Endothelial cell of hepatic sinusoid (primary cell): Measurements from ENCODE around the gene CAST.

Experiments
- in situ Hi-C: cut with HindIII; loops from 2 replicates; pipeline ENCODE4 v1.10.0; 2017; ENCODE audit warnings: low sequenced_read_pairs

The CAST gene

DNA sequence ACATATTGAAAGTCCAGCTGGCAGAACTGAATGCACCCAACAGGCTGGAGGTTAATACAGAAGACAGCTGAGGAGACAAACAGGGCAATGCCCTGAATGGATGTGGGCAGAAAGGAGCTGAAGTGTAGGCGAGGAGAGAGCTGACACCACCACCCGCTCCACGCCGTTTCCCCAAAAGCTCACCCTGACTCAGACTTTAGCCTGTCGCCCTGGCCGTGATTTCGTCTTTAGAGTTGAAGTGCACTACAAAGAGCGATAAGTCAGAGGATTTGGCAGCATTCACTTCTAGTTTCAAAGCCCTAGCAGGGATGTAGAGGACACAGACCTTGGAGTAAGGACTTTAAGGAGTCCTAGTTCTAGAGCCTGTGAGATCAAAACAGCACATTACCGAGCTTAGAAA is 147.7 kb downstream of the CAST start:
- in situ Hi-C loops, result no loop called here

DNA sequence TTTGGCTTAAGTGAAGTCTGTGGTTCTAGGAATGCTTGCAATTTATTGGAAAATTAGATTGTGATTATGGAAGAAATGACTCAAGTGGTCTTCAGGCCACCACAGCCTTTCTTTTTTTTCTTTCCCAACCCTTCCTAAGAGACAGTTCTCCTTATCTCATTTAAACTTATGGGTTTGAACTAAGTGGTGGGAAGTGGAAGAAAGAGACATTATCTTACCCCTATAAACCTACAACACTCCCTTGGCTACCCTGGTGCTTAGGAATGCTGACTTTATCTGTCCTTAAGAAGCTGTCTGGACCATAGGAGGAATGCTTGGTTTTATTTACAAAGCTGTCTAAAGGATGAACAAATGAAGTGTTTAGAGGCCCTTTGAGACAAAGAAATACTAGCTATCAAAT is 150.7 kb downstream of the CAST start:
- in situ Hi-C loops, result no loop called here

DNA sequence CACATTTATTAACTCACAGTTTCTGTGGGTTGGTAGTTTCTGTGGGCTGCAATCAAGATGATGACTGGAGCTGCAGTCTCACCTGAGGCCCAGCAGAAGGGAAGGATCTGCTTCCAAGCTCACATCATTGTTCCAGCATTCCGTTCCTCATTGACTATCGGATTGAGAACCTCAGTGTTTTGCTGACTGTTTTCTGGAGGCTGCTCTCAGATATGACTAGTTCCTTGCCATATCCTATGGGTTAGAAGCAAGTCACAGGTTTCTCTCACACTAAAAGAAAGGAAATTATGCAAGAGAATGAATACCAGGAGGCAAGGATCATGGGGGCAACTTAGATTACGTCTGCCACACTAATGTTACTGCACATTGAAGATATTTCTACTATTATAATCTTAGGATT is 151.9 kb downstream of the CAST start:
- in situ Hi-C loops, result no loop called here

DNA sequence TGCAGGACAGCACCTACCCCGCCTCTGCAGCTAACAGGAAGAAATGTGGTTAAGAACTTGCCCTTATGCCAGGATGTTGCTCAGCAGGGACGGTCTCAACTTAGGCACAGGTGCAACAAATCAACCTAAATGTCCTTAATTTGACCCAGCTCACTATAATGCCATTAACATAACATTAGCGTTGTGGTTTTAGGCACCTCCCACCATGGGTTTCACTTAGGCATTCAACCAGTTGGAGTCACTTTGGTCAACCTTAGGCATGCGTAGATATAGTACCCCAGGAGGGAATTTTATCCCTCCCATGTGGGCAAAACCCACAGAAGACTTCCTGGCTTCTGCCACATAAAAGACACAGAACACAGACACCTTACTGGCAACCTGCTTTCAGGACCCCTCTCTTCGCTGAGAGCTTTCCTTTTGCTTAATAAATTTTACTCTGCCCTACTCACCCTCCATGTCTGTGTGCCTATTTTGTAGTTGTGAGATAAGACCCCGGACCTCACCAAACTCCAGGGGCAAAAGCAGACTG is 154.3 kb downstream of the CAST start:
- in situ Hi-C loops, result no loop called here

DNA sequence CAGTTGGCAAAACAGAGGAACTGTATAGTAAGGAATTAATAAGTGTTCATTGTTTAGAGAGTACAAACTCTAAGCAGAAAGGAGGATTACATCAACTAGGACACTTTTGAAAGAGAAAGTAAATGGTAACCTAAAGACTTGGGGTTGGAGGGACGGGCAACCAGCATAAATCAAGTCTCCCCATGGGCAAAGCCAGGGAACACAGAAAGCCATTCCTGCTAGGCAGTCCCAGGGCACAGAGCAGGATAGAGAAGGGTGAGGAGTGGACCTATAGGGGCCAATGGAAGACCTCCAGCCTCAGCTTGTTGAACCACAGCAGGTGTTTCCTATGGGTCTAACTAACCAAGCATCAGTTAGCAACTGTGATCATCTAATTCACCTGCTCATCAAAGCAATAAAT is 154.8 kb downstream of the CAST start:
- in situ Hi-C loops, result no loop called here

DNA sequence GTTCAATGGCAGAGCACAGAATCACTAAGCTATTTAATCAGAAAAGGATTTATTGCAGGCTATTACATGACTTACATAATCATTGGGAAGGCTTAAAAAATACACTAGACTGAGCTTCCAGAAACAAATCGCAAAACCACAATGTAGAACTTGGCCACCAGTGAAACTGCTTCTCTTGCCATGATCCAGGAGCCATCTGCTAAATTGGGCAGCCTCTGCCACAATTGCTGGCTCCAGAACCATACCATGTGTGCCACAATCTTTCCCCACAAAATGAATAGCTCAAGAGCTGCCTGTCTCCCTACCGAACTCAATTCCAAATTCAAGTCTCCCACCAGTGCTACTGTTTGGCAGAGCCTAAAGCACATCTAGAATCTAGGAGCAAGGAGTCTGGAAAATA is 155.3 kb downstream of the CAST start:
- in situ Hi-C loops, result no loop called here

DNA sequence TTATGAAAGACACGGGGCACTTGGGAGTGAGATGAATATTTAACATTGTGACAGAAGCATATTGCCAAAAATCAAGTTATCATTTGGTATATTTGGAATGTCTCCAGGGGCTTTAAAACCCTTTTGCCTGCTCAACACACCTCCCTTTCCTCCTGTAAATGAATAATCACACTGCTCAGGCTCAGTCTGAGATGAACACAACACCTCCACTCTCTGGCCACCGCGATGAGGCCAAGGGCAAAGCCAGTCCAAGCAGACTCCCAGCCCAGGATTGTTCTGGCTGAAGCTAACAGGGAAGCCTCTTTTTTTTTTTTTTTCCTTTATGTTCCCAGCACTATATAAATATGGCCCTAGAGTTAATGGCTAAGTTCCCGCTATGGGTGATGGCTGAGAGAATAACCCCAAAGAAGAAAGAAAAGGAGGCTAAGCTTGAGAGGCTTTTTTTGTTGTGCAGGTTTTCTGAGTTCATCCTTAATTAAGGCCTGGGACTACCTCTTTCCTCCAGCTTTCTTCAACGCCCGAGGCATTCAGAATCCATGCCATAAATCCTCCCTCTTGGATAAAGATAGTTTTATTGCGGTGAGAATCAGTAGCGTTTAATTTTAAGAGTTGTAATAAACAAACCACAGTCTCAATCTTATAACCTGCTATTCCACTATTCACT is 156.1 kb downstream of the CAST start:
- in situ Hi-C loops, result no loop called here

DNA sequence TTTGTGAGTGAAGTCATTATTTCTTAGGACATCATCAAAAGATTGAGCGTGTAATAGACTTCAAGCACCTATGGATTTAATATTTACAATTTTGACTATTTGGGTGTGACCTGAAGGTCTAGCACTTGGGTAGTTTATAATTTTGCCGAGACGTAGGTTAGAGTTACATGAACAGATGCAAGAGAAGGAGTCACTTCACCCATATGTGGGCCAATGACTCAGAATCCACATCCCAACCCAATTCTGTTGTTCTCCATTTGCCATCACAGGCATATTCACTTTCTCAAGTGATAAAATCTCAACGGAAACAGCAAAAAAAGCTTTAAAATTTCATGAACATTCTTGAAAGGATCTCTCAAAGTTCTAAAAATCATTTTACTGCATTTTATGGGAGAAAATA is 157.6 kb downstream of the CAST start:
- in situ Hi-C loops, result no loop called here

DNA sequence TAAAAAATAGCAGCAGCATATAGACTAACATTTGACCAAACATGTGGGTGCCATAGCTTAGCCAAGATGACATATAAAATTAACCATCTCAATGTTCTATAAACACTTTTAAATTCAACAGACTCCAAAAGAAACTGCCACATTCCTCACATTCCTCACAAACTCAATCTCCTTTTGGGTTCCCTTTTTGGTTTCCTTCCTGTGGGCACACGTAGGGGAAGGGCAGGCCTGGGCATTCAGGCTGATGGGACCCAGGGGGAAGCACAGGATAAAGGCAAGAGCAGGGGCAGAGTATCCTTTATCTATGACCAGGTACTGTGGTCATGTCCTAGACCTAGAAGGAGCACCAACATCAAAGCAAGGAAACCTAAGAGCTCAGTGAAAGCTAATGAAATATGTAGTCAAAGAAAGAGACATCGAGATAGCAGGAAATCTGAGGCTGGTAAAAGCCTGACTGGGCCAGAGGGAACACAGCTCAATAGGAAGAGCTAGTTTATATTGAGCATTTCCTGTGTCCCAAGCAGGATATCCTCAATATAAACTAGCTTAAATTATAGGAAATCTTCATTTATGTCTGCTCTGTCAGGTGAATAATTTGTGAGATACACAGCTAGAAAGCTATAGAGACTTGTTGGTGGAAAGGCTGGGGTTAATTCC is 159.2 kb downstream of the CAST start:
- in situ Hi-C loops, result no loop called here

DNA sequence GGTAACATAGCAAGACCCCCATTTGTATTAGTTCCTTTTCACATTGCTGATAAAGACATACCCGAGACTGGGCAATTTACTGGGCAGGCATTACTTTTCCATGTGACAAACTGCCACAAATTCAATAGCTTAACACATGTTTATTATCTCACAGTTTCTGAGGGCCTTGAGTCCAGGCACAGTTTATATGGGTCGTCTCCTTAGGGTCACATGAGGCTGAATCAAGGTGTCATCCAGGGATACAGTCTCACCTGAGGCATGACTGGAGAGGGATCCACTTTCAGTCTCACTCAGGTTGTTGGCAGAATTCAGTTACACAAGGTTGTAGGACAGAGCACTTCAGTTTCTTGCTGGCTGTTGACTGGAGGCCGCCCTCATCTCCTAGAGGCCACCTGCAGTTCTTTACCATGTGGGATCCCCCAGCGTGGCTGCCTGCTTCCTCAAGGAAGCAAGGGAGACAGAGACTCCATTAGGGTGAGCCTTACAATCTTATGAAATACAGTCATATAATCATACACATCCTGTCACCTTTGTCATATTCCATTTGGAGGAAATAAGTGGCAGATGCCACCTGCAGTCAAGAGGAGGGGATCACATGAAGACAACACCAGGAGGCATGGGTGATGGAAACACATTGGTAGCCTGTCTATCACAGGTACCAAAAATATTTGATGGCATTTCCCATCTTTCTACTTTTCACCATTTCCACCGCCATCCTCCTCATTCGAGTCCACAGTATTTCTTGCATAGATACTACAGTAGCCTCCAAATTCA is 160.7 kb downstream of the CAST start:
- in situ Hi-C loops, result no loop called here

DNA sequence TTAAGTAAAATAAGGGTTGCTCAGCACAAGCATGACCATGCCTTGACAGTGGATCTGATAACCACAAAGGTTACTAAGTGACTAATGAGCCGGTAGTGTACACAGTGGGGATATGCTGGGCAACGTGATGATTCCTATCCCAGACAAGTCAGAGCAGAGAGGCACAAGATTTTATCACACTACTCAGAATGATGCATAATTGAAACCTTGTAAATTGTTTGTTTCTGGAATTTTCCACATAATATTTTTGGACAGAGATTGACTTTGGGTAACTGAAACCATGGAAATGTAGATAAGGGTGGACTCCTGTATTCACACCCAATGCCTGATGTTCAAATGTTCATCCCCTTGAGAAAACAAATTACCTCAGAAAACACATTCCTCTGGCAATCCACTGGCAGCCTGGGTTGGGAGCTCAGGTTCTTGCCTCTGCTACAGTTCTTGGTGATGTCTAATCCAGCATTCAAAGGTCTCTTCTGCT is 161.8 kb downstream of the CAST start:
- in situ Hi-C loops, result no loop called here
